Parathyroid adenoma (tissue), 2 donors: ENCODE results near the gene KNOP1.

Experiments
- H2AFZ ChIP-seq: fragments of 300-600 bp; sonication (generic); one replicate; pipeline ENCODE4 v1.7.0; 2017; ENCODE audit warnings: antibody characterized with exemption, mild to moderate bottlenecking
- H3K27ac ChIP-seq: fragments of 300-600 bp; sonication (generic); one replicate; pipeline ENCODE4 v1.7.0; 2017
- H3K27me3 ChIP-seq: fragments of 300-600 bp; sonication (generic); one replicate; pipeline ENCODE4 v1.7.0; 2017; ENCODE audit warnings: low read length; ENCODE audit not compliant: control insufficient read depth, insufficient read depth
- H3K36me3 ChIP-seq: fragments of 300-600 bp; sonication (generic); one replicate; pipeline ENCODE4 v1.7.0; 2017; ENCODE audit warnings: low read length; ENCODE audit not compliant: control insufficient read depth, insufficient read depth
- H3K4me1 ChIP-seq: fragments of 300-600 bp; sonication (generic); one replicate; pipeline ENCODE4 v1.7.0; 2017; ENCODE audit warnings: control low read depth
- H3K4me2 ChIP-seq: fragments of 300-600 bp; sonication (generic); one replicate; pipeline ENCODE4 v1.7.0; 2017; ENCODE audit warnings: low read length
- H3K4me3 ChIP-seq: fragments of 300-600 bp; sonication (generic); one replicate; pipeline ENCODE4 v1.7.0; 2017; ENCODE audit warnings: low read depth, low read length
- H3K79me2 ChIP-seq: fragments of 300-600 bp; sonication (generic); one replicate; pipeline ENCODE4 v1.7.0; 2017; ENCODE audit warnings: control low read depth
- H3K9ac ChIP-seq: fragments of 300-600 bp; sonication (generic); one replicate; pipeline ENCODE4 v1.7.0; 2017; ENCODE audit warnings: mild to moderate bottlenecking
- H3K9me3 ChIP-seq: fragments of 300-600 bp; sonication (generic); one replicate; pipeline ENCODE4 v1.7.0; 2017; ENCODE audit warnings: low read length; ENCODE audit not compliant: control insufficient read depth
- CTCF ChIP-seq: fragments of 300-600 bp; sonication (generic); IDR thresholded peaks from one replicate; pipeline ENCODE4 v1.7.0; 2017; ENCODE audit warnings: antibody characterized with exemption, mild to moderate bottlenecking
- donor health status: primary hyperparathyroidism.

The KNOP1 gene

DNA sequence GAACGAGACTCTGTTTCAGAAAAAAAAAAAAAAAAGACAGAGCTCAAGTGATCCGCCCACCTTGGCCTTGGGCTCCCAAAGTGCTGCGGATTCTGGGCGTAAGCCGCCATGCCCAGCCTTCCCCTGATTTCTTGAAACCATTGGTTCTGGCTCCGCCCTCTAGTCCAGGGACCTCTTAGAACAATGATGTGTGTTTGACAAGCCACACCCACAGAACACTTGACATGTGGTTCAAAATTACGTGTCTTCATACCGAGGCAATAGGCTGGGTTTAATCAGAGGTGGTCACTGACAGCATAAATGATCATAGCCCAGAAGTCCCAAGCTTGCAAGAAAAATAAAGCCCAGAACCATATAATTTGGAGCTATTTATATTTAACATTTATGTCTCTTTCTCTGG lies 23.0 kb downstream of the KNOP1 start:
- no peak overlapping the region for H3K9ac ChIP-seq
- H3K27me3 ChIP-seq: no peaks in the 10 kb centered on the region
- H3K4me1 ChIP-seq: peaks cover 53% of the 10 kb centered on the region
- peaks cover 4% of the 10 kb centered on the region for H3K79me2 ChIP-seq
- H3K27ac ChIP-seq: no peak overlapping the region
- H3K4me2 ChIP-seq: no peak overlapping the region
- H3K36me3 ChIP-seq: no peaks in the 10 kb centered on the region
- no peaks in the 10 kb centered on the region for H3K9me3 ChIP-seq
- no peak for TF ChIP-seq CTCF
- no peak overlapping the region for H2AFZ ChIP-seq
- no peak overlapping the region for H3K4me3 ChIP-seq

DNA sequence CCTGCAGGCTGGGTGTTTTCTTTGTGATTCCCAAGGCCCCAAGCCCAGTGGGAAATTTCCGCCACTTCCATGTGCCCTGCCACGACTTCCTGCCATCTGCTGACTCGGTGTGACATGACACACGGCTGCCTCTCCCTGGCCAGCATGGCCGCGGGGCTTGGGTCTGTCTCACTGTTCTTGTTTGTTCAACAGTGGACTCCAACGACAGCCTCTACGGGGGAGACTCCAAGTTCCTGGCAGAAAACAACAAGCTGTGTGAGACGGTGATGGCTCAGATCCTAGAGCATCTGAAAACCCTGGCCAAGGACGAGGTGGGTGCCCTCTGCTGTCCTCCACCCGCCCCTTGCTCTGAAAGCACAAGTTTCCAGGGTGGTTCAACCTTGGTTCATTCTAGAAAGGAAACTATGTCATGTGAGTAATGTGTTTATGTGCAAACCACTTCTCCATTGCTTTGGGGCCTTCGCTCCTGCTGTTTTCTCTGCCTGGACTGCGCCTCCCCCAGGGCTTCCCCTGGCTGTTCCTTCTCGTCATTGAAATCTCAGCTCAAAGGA lies 26.8 kb downstream of the KNOP1 start:
- no peaks in the 10 kb centered on the region for H3K27me3 ChIP-seq
- peak overlapping the region; percentile 59 for H2AFZ ChIP-seq
- H3K9me3 ChIP-seq: no peaks in the 10 kb centered on the region
- no peak overlapping the region for H3K4me2 ChIP-seq
- no peak overlapping the region for H3K9ac ChIP-seq
- no peak overlapping the region for H3K4me3 ChIP-seq
- no peak for TF ChIP-seq CTCF
- H3K4me1 ChIP-seq: peaks cover 41% of the 10 kb centered on the region
- H3K36me3 ChIP-seq: no peaks in the 10 kb centered on the region
- H3K27ac ChIP-seq: peak overlapping the region; percentile 30
- peaks cover 4% of the 10 kb centered on the region for H3K79me2 ChIP-seq

- Histone ChIP-seq H3K4me1 (peaks cover 37% of the 10 kb centered on the region), H2AFZ (no peak overlapping the region), H3K79me2 (peaks cover 4% of the 10 kb centered on the region), H3K9me3 (no peaks in the 10 kb centered on the region), H3K27me3 (no peaks in the 10 kb centered on the region), H3K4me3 (no peak overlapping the region), H3K4me2 (no peak overlapping the region), H3K9ac (no peak overlapping the region), H3K27ac (no peak overlapping the region), H3K36me3 (no peaks in the 10 kb centered on the region)
- no peak for TF ChIP-seq CTCF
Measured at GRCh38 chr16:19690196-19690595, 27.8 kb downstream of the KNOP1 start.

DNA sequence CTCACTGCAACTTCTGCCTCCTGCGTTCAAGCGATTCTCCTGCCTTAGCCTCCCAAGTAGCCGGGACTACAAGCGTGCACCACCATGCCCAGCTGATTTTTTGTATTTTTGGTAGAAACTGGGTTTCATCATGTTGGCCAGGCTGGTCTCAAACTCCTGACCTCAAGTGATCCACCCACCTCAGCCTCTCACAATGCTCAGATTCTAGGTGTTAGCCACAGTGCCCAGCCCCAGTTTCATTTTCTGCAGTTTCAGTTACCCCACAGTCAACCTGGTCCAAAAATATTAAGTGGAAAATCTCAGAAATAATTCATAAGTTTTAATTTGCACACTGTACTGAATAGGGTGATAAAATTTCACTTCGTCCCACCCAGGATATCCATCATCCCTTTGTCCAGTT lies 28.7 kb downstream of the KNOP1 start:
- H3K4me1 ChIP-seq: peaks cover 37% of the 10 kb centered on the region
- H3K9ac ChIP-seq: no peak overlapping the region
- H3K4me3 ChIP-seq: no peak overlapping the region
- H3K27me3 ChIP-seq: no peaks in the 10 kb centered on the region
- H2AFZ ChIP-seq: no peak overlapping the region
- no peak overlapping the region for H3K27ac ChIP-seq
- no peaks in the 10 kb centered on the region for H3K9me3 ChIP-seq
- H3K36me3 ChIP-seq: no peaks in the 10 kb centered on the region
- no peak overlapping the region for H3K4me2 ChIP-seq
- TF ChIP-seq CTCF: no peak
- H3K79me2 ChIP-seq: peaks cover 4% of the 10 kb centered on the region

GRCh38 chr16:19688396-19689024 lies 29.5 kb downstream of the KNOP1 start:
- Histone ChIP-seq H3K27me3 (no peaks in the 10 kb centered on the region), H3K4me2 (no peak overlapping the region), H3K9me3 (no peaks in the 10 kb centered on the region), H3K4me3 (no peak overlapping the region), H2AFZ (no peak overlapping the region), H3K36me3 (no peaks in the 10 kb centered on the region), H3K27ac (peak overlapping the region; percentile 15), H3K4me1 (peaks cover 37% of the 10 kb centered on the region), H3K79me2 (peaks cover 4% of the 10 kb centered on the region), H3K9ac (no peak overlapping the region)
- no peak for TF ChIP-seq CTCF
